Activated T-helper 1 cell treated with Interleukin-2 at 50 U/mL for 16 hours (primary cell): ENCODE results near the gene PARD3B.
"Not testable (repeated sequence)": the region's sequence is repeated elsewhere in the genome, so short reads cannot be mapped to it uniquely, and the experiment has no call there.

Experiments
- DNase-seq: peaks from one replicate; pipeline ENCODE4 v3.0.0-alpha.2; 2020; ENCODE audit warnings: low read depth

The PARD3B gene

GRCh38 chr2:205464681-205465080, 919.4 kb downstream of the PARD3B start:
- DNase-seq, result no peak

- DNase-seq, result no peak
Observed at GRCh38 chr2:205465791-205466190, 920.5 kb downstream of the PARD3B start.

GRCh38 chr2:205471776-205472175, 926.5 kb downstream of the PARD3B start:
- no peak for DNase-seq

- no peak for DNase-seq
Observed at GRCh38 chr2:205473791-205474190, 928.5 kb downstream of the PARD3B start.

- DNase-seq, result no peak
Observed at GRCh38 chr2:205474741-205475415, 929.6 kb downstream of the PARD3B start.

GRCh38 chr2:205475416-205475768, 930.1 kb downstream of the PARD3B start:
- no peak for DNase-seq

GRCh38 chr2:205477016-205477705, 931.9 kb downstream of the PARD3B start:
- DNase-seq, result no peak

- no peak for DNase-seq
Observed at GRCh38 chr2:205481861-205482260, 936.6 kb downstream of the PARD3B start.

- DNase-seq, result no peak
Observed at GRCh38 chr2:205482399-205483081, 937.3 kb downstream of the PARD3B start.

GRCh38 chr2:205483095-205483494, 937.8 kb downstream of the PARD3B start:
- no peak for DNase-seq

GRCh38 chr2:205484215-205484614, 938.9 kb downstream of the PARD3B start:
- DNase-seq, result no peak

- no peak for DNase-seq
Observed at GRCh38 chr2:205484764-205485163, 939.5 kb downstream of the PARD3B start.

GRCh38 chr2:205493528-205493927, 948.3 kb downstream of the PARD3B start:
- DNase-seq, result not testable (repeated sequence)

- DNase-seq, result no peak
Observed at GRCh38 chr2:205494537-205495235, 949.4 kb downstream of the PARD3B start.

GRCh38 chr2:205495819-205496218, 950.5 kb downstream of the PARD3B start:
- no peak for DNase-seq

GRCh38 chr2:205496370-205496769, 951.1 kb downstream of the PARD3B start:
- no peak for DNase-seq

GRCh38 chr2:205496772-205497171, 951.5 kb downstream of the PARD3B start:
- no peak for DNase-seq

- no peak for DNase-seq
Observed at GRCh38 chr2:205499006-205499405, 953.7 kb downstream of the PARD3B start.

GRCh38 chr2:205500065-205500464, 954.8 kb downstream of the PARD3B start:
- DNase-seq, result no peak

- DNase-seq, result no peak
Observed at GRCh38 chr2:205500951-205501350, 955.7 kb downstream of the PARD3B start.

- DNase-seq, result no peak
Observed at GRCh38 chr2:205501826-205502225, 956.6 kb downstream of the PARD3B start.

GRCh38 chr2:205505371-205505770, 960.1 kb downstream of the PARD3B start:
- no peak for DNase-seq

GRCh38 chr2:205509655-205510054, 964.4 kb downstream of the PARD3B start:
- no peak for DNase-seq
